ENCODE measurements around the gene LTB. TPM values are rescaled to one million over a fixed set of nuclear protein-coding genes. Genes with fewer than 3 reads are reported as not detected.
A peak's percentile ranks its signal among the peaks of the same experiment; 100 is the strongest.

The LTB gene
- total and polyA plus RNA-seq, 2 of the 4 experiments (the other 2 are of a cell fraction): not detected

GRCh38 chr6:31574106-31575061 lies 7.8 kb downstream of the LTB start:
- Histone ChIP-seq H4K91ac (ENCODE audit: insufficient read depth, low read depth, low read length) (no peak overlapping the region), H3K27me3 (ENCODE audit: control insufficient read depth, insufficient read depth, low read length) (peaks cover 38% of the 10 kb centered on the region), H3K4me1 (ENCODE audit: control insufficient read depth, insufficient read depth, low read length) (no peaks in the 10 kb centered on the region), H3K4me2 (ENCODE audit: low read depth, low read length) (no peak overlapping the region), H2BK5ac (ENCODE audit: low read depth, low read length, poor library complexity, severe bottlenecking) (no peak overlapping the region), H2BK120ac (ENCODE audit: low read depth, low read length) (no peak overlapping the region), H3K79me1 (ENCODE audit: low read depth in 1 of 2, low read length in 2 of 2) (no peaks in the 10 kb centered on the region), H2BK20ac (ENCODE audit: low read depth, low read length) (no peak overlapping the region), H3K9me3 (ENCODE audit: control insufficient read depth, insufficient read depth, low read length) (no peaks in the 10 kb centered on the region), H2AK5ac (ENCODE audit: low read depth, low read length) (no peak overlapping the region), H2BK15ac (ENCODE audit: low read depth, low read length) (no peak overlapping the region), H3K36me3 (ENCODE audit: control insufficient read depth, insufficient read depth, low read length) (no peaks in the 10 kb centered on the region), H3K4me3 (ENCODE audit: insufficient read depth, low read depth, low read length) (no peak overlapping the region), H4K8ac (ENCODE audit: low read depth in 2 of 2, low read length in 2 of 2) (no peak overlapping the region), H3K14ac (replicated peaks; ENCODE audit: low read depth, low read length) (no peak overlapping the region), H3K9ac (ENCODE audit: low read depth, low read length) (no peak overlapping the region), H3K4ac (ENCODE audit: low read depth, low read length) (no peak overlapping the region), H2AFZ (replicated peaks; ENCODE audit: low read length, poor library complexity) (peak overlapping the region; percentile 21), H4K20me1 (ENCODE audit: insufficient read depth, low read length) (no peaks in the 10 kb centered on the region), H3K27ac (ENCODE audit: insufficient read depth, low read length) (no peak overlapping the region), H3K18ac (ENCODE audit: low read depth, low read length) (no peak overlapping the region), H4K5ac (ENCODE audit: low read depth, low read length) (no peak overlapping the region), H2AK9ac (replicated peaks; ENCODE audit: low read depth, low read length, poor library complexity) (no peak overlapping the region), H3K23ac (ENCODE audit: low read depth, low read length) (no peak overlapping the region), H3K9me1 (ENCODE audit: insufficient read depth, low read length) (no peaks in the 10 kb centered on the region), H3K56ac (ENCODE audit: extremely low read depth, insufficient read depth, low read length) (no peak overlapping the region)
- in situ Hi-C loops (cut with MboI; ENCODE audit: low sequenced_read_pairs): no loop called here
- intact Hi-C loops (cut with micrococcal nuclease): no loop called here
- ChIA-PET POLR2A (ENCODE audit: unreplicated experiment) (no interaction called here), CTCF (interaction anchor here (0.6 to 1.4 kb wide), 2 partner anchors 18 to 20 kb away, joined by 3 read pairs; partner anchors contain the start of gene NCR3)
- dilution Hi-C loops (cut with HindIII; ENCODE audit: low sequenced_read_pairs, unreplicated experiment): no loop called here
- DNase-seq (no peak), ATAC-seq (ENCODE audit: low read depth) (no peak)
- no TSS peak for BruUV-seq (replicated peaks)
- WGBS, 2 experiments (ENCODE audit: extremely low coverage in 2 of 2, insufficient read length in 1 of 2): 59% methylated on average over 3 of the region's 14 CpGs; no CpG with 5 or more reads in 1 of the 2 experiments
- no peak for TF ChIP-seq ELK1 (IDR thresholded peaks at IDR 0.05; ENCODE audit: borderline replicate concordance, low read depth, low read length)
- TF ChIP-seq CTCF (conservative IDR thresholded peaks at IDR 0.05; ENCODE audit: low read depth, low read length): no peak
- TF ChIP-seq BHLHE40 (IDR thresholded peaks at IDR 0.05; ENCODE audit: low read depth, low read length): no peak
- no peak for TF ChIP-seq CEBPB (IDR thresholded peaks at IDR 0.05; ENCODE audit: low read depth, low read length)
- TF ChIP-seq RFX5 (IDR thresholded peaks at IDR 0.05; ENCODE audit: low read depth, low read length): no peak
- no peak for TF ChIP-seq MAZ (IDR thresholded peaks at IDR 0.05; ENCODE audit: borderline replicate concordance, low read depth, low read length)
- no peak for TF ChIP-seq RCOR1 (IDR thresholded peaks at IDR 0.05; ENCODE audit: insufficient replicate concordance, low read length)
- TF ChIP-seq MXI1 (IDR thresholded peaks at IDR 0.05; ENCODE audit: borderline replicate concordance, low read depth, low read length): no peak
- TF ChIP-seq CHD1 (IDR thresholded peaks at IDR 0.05; ENCODE audit: low read depth, low read length): no peak
- no peak for TF ChIP-seq POLR2A (IDR thresholded peaks at IDR 0.05; ENCODE audit: low read depth, low read length)
- no peak for TF ChIP-seq SMC3 (IDR thresholded peaks at IDR 0.05; ENCODE audit: low read depth, low read length)
- TF ChIP-seq MAFK (IDR thresholded peaks at IDR 0.05; ENCODE audit: low read depth, low read length): no peak
- TF ChIP-seq RAD21 (IDR thresholded peaks at IDR 0.05; ENCODE audit: low read length): no peak
- no peak for TF ChIP-seq FOS (IDR thresholded peaks at IDR 0.05; ENCODE audit: low read depth, low read length)
- TF ChIP-seq NFE2L2 (IDR thresholded peaks at IDR 0.05; ENCODE audit: low read depth, low read length): no peak
